Omental fat pad (tissue), 4 donors: ENCODE data around the gene UQCRQ. TPM values are rescaled to one million over a fixed set of nuclear protein-coding genes. Genes with fewer than 3 reads are reported as not detected.

ENCODE experiments used
- ATAC-seq: fragments of 150-250 bp; one replicate; pipeline ENCODE4 v1.9.1; 2016; ENCODE audit warnings: mild to moderate bottlenecking, moderate library complexity; ENCODE audit not compliant: low FRiP score
- DNase-seq: peaks from one replicate; pipeline ENCODE4 v3.0.0-alpha.2; 2019; ENCODE audit warnings: low spot score
- total RNA-seq, 4 donors: library from RNA; depleted of rRNA; stranded (reverse); fragments of >200 nt; gene quantifications; one replicate each; pipeline ENCODE4 v1.1.0, GENCODE V29; 2016
- TF ChIP-seq, protein P1 (sequence below), 3 donors: fragments of 450-650 bp; IDR thresholded peaks; one replicate each; pipeline ENCODE4 v1.5.1; 2016 to 2017; ENCODE audit warnings: antibody characterized with exemption in 3 of 3, mild to moderate bottlenecking in 3 of 3, moderate library complexity in 2 of 3

Gene UQCRQ
- total RNA-seq, 4 donors from 2014 or later = 89.7 to 173 (median 115) TPM

DNA sequence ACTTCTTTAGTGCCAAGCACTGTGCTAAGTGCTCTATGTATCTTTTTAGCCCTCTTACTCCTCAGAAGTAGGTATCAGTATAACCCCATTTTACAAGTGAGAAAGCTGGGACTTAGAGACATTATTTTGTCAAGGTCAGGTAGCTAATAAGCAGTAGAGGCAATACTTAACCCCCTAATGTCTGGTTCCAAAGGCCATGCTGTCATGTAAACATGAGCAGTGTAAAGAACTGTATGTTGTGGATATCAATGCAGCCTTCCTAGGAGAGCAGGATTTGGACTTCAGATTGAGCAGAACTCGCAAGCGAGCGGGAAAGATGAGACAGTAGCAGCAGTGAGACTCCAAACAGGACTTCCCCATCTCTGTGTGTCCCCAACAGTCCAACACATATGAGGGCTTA, 32.4 kb upstream of the UQCRQ start:
- DNase-seq = no peak
- no peak for ATAC-seq
- TF ChIP-seq, protein P1, sequence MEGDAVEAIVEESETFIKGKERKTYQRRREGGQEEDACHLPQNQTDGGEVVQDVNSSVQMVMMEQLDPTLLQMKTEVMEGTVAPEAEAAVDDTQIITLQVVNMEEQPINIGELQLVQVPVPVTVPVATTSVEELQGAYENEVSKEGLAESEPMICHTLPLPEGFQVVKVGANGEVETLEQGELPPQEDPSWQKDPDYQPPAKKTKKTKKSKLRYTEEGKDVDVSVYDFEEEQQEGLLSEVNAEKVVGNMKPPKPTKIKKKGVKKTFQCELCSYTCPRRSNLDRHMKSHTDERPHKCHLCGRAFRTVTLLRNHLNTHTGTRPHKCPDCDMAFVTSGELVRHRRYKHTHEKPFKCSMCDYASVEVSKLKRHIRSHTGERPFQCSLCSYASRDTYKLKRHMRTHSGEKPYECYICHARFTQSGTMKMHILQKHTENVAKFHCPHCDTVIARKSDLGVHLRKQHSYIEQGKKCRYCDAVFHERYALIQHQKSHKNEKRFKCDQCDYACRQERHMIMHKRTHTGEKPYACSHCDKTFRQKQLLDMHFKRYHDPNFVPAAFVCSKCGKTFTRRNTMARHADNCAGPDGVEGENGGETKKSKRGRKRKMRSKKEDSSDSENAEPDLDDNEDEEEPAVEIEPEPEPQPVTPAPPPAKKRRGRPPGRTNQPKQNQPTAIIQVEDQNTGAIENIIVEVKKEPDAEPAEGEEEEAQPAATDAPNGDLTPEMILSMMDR (IDR thresholded peaks at IDR 0.05) = no peak

DNA sequence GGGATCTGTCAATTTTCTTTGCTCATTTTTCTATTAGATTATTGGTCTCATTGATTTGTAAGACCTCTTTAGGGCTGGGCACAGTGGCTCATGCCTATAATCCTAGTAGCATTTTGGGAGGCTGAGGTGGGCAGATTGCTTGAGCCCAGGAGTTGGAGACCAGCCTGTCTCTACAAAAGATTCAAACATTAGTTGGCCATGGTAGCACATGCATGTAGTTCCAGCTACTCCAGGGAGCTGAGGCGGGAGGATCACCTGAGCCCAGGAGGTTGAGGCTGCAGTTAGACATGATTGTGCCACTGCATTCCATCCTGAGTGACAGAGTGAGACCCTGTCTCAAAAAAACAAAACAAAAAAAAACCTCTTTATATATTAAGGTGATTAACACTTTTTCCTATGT, 29.6 kb upstream of the UQCRQ start:
- ATAC-seq = no peak
- no peak for DNase-seq
- TF ChIP-seq, protein P1 (IDR thresholded peaks at IDR 0.05) = no peak

DNA sequence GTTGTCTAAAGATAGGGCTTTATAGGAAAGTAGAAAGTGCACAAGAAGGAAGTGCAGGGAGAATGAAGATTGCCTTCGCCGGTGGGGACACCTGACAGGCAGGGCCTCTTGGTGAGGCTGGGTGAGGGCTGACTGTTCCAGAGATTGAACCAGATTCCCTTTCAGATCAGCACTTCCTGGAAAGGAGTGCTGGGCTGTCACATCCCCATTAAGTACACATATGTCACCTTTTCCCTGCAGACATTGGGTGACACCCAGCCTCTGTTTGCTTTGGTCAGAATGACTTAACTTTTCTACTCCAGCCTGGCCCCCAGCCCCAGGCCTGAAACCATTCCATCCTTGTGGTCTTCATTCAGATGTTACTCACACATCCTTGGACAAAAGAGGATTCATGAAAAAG, 28.6 kb upstream of the UQCRQ start:
- DNase-seq (no peak), ATAC-seq (no peak)
- TF ChIP-seq, protein P1 (IDR thresholded peaks at IDR 0.05) = no peak

DNA sequence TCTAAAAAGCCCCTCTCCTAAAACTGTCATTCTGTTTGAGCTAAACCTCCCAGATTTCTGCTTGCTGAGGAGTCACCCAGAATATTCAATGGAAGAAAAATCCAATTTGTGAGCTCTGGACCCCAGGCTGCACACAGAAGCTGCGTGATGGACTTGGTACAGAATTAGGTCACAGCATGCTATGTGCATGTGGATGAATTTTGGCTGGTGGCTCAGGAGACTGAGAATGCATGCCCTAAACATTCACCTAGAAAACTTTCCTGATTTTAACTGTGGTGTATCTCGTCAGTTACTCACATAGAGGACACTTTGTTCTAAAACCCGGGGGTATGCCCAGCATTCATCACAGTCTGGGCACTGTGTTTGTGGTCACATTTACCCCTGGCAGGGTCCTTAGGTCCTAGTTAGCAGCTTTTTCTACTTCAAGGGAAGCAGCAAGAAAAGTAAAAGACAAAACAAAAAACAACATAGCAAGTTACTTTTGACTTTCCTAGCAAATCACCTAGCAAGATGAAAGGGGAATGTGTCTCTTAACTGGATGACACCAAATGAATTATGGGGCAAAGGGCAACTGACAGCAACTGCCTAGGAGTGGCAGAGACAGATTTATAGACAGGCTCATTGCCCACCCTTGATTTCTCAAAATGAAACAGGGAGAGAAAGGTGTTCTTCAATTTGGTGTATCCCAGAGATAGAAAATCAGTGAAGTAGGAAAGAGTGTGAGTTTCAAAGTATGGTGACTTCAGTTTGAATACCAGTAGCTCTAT, 27.7 kb upstream of the UQCRQ start:
- ATAC-seq = no peak
- TF ChIP-seq, protein P1 (IDR thresholded peaks at IDR 0.05) = no peak
- DNase-seq = no peak

DNA sequence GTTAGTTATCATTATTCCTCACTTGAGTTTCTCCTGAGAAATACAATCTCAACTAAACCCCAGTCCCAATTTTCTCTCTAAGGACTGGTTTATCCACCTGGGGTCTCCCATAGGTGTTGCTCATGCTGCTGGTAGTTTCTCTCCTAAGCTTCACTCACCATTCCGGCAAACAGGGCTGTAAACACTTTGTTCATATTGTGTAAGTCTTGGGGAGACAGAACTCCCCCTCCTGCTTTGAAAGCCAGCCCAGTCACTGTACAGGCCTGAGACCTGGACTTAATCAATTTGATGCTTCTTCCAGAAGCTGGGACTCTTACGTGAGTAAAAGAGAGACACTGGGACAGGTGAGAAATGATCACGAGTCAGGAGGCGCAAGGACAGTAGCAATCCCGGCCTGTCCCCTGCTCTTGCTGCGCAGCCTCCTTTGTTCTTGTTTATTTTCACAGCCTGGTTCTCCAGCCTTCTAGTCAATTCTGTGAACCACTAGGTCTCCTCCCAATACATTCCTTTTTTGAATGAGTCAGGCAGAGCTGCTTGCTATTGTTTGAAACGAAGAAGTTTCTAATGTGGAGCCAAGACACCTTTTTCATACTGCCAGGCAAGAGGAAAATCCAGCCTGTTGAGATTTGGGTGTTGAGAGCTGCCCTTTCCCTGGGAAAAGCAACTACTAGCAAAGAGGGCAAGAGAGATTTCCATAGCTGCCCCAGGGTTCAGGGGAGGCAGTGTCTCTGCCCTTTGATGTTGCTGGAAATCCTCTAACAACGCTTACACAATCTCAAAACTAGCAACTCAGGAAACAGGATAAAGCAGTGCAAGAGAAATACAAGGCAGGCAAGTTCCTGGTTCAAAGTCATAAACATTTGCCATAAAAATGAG, 26.8 kb upstream of the UQCRQ start:
- ATAC-seq (peak; percentile 60), DNase-seq (no peak)
- TF ChIP-seq, protein P1 (IDR thresholded peaks at IDR 0.05) = no peak

DNA sequence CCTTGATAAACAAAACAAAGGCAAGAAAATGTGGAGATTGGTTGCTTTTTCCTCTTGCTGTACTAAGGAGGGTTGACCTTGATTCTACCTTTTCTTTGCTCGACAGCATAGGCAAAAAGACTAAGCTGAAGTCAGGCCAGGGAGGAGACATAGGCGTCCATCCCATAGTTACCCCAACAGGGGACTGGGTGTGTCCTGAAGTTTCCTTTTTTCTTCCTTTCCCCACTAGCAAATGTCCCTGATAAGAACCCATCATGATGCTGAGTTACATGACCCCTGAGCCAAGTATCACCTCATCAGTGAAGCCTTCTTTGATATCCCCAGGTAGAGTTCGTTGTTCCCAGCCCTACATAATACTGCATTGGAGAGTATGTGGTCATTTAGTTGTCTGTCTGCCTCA, 26.1 kb upstream of the UQCRQ start:
- TF ChIP-seq, protein P1 (IDR thresholded peaks at IDR 0.05) = no peak
- ATAC-seq = no peak
- no peak for DNase-seq
